ELR (cell line): ENCODE data around the gene GRM2.
"Not testable (repeated sequence)": the region's sequence is repeated elsewhere in the genome, so short reads cannot be mapped to it uniquely, and the experiment has no call there.

Experiments
- DNase-seq: peaks from one replicate; pipeline ENCODE4 v3.0.0-alpha.2; 2015; ENCODE audit warnings: low read depth

The GRM2 gene

GRCh38 chr3:51722362-51722761 is 15.5 kb downstream of the GRM2 start:
- no peak for DNase-seq

GRCh38 chr3:51727500-51727899 is 20.6 kb downstream of the GRM2 start:
- no peak for DNase-seq

GRCh38 chr3:51729042-51729633 is 22.3 kb downstream of the GRM2 start:
- no peak for DNase-seq

DNA sequence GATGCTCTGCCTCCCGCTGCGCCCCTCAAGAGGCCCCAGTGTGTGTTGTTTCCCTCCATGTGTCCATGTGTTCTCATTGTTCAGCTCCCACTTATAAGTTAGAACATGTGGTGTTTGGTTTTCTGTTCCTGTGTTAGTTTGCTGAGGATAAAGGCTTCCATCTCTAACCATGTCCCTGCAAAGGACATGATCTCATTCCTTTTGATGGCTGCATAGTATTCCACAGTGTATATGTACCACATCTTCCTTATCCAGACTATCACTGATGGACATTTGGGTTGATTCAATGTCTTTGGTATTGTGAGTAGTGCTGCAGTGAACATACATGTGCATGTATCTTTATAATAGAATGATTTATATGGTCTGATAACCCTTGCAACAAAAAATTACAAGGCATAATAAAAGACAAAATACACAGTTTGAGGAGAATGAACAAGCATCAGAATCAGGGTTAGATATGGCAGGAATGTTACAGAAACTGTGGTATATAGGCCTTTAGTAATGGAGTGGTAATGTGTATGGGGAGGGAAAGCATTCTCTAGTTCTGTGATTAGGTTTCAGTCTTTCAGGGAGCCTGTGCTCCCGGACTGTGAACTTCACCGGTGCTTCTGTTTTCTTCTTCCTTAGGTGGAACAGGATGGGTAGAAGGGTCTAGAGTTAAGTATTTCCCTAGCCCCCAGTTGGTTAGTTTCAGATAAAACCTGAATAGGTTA is 27.1 kb downstream of the GRM2 start:
- no peak for DNase-seq

GRCh38 chr3:51734572-51734907 is 27.7 kb downstream of the GRM2 start:
- no peak for DNase-seq

GRCh38 chr3:51735039-51735438 is 28.2 kb downstream of the GRM2 start:
- DNase-seq: no peak

GRCh38 chr3:51735950-51736349 is 29.1 kb downstream of the GRM2 start:
- DNase-seq: no peak

- no peak for DNase-seq
These were observed 32.2 kb downstream of the GRM2 start for GRCh38 chr3:51739110-51739509.

GRCh38 chr3:51742320-51742719 is 35.5 kb downstream of the GRM2 start:
- not testable (repeated sequence) for DNase-seq

DNA sequence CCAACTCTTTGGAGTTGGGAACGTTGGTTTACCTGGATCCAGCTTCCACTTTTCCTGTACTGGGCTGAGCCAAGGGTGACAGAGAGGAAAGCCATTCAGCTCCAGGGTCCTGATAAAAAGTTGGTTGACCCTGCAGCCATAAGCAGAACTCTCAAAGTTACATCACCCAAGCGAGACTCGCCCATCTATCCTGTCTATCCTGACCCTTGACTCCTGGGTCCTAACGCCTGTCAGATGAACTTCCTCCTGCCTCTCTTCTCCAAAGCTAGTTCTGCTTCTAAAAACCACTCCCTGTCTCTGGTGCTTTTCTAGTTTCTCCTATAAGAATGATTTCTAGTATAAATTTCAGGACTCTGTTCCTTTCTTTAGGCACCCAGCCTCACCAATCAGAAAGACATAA is 36.1 kb downstream of the GRM2 start:
- DNase-seq: not testable (repeated sequence)

- DNase-seq: no peak
These were observed 41.0 kb downstream of the GRM2 start for GRCh38 chr3:51747840-51748239.

DNA sequence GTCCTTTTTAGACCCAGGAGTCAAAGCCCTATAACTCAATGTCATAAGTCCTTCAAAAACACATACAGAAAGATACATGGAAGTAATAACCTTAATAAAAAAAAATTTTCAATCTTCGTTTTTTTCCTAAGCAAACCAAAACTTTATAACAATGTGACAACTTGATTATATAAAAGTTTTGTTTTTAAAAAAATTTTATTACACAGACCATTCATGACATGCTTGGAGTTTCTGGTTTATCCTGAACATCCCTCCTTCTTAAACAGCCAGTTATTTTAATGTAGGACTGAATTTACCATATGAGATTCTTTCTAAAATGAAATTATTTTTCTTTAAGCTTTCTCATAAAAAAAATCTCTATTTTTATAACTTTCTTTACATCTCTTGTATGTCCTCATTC is 41.5 kb downstream of the GRM2 start:
- no peak for DNase-seq

- no peak for DNase-seq
These were observed 44.0 kb downstream of the GRM2 start for GRCh38 chr3:51750878-51751277.

DNA sequence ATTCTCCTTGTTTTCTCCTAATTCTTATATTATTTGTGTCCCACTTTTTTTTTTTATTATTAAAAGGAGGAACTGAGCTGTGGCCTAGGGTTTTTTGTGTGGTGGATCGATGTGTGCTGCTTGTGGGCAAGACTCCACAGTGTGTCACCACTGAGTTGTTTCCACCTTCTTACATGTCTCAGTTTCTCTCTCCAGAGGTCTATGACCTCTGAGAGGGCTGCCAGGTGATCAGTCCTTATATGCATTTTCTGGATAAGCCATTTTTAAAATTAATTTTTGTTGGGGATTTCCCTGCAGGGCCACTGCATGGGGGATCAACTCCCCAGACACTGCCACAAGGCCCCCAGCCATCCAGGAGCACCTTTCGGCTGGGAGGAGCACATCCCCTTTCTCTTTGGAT is 44.4 kb downstream of the GRM2 start:
- DNase-seq: no peak

- DNase-seq: not testable (repeated sequence)
These were observed 47.2 kb downstream of the GRM2 start for GRCh38 chr3:51753763-51754750.

DNA sequence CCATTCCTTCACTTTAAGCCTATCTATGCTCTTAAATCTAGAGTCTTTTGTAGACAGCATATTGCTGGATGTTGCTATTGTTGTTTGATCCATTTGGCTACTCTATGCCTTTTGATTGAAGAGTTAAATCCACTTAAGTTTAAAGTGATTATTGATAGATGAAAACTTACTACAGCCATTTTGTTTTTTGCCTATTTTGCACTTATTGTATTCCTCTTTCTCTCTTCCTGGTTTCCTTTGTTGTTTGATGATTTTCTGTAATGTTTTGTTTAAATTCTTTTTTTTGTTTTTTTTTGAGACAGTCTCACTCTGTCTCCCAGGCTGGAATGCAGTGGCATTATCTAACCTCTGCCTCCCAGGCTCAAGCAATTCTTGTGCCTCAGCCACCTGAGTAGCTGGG is 52.3 kb downstream of the GRM2 start:
- DNase-seq: no peak
